ENCODE data around the gene BCKDK. TPM values are rescaled to one million over a fixed set of nuclear protein-coding genes. Genes with fewer than 3 reads are reported as not detected.

The BCKDK gene
- total and polyA plus RNA-seq, 2 of the 13 experiments (the other 11 are each of a cell fraction or from before 2014, with no cell fraction given) = 24.9 to 42.6 TPM

DNA sequence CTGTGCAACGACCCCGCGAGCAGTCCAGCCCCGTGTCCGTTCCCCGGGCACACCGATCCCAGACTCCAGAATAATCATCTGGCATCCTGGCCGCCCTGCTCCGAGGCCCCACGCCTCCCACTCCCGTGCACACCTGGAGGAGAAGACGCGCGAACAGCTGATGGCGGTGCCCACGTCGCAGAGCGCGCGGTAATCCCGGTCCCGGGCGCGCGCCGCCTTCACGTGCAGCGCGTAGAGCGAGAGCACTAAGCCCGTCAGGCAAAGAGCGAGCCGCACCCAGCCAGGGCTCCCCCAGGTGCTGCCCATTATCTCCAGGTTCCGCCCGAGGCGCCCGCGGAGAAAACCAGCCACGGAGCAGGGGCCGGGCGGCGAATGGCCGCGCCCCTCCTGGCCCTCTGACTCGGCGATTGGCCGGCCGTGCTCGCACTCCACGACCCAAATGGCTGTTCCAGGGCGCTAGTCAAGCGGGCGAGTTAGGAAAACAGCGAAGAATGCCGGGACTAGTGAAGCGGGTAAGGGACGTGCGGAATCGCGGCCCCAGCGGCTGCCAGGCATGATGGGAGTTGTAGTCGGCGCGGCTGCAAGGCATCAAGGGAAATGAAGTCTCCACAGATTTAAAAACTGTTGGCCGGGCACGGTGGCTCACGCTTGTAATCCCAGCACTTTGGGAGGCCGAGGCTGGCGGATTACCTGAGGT is 13.6 kb upstream of the BCKDK start, which contains the start of gene VKORC1 (continued):
- TF ChIP-seq ZBTB7A (CRISPR knock-in tag; IDR thresholded peaks at IDR 0.05) (peak; percentile 20; the same call in 1 of the 2 replicates), MAFK (conservative IDR thresholded peaks at IDR 0.05 in 1 of 2, IDR thresholded peaks at IDR 0.05 in 1 of 2; ENCODE audit: low read length in 2 of 2) (no peak), ZNF543 (CRISPR knock-in tag; IDR thresholded peaks at IDR 0.05) (no peak), RCOR2 (CRISPR knock-in tag; IDR thresholded peaks at IDR 0.05) (0 out of 2 replicates have a peak, but pooled peaks have one; percentile 49), SYNCRIP (IDR thresholded peaks at IDR 0.05; ENCODE audit: insufficient read depth, low read depth, low read length) (no peak), NCOA2 (CRISPR knock-in tag; IDR thresholded peaks at IDR 0.05) (0 out of 2 replicates have a peak, but pooled peaks have one; percentile 25), CREM (IDR thresholded peaks at IDR 0.05) (peak; percentile 87), CREM (CRISPR knock-in tag; IDR thresholded peaks at IDR 0.05) (no peak), SP5 (CRISPR knock-in tag; IDR thresholded peaks at IDR 0.05; ENCODE audit: borderline replicate concordance, low read depth) (peak; percentile 23; the same call in 1 of the 2 replicates), ZNF101 (CRISPR knock-in tag; IDR thresholded peaks at IDR 0.05; ENCODE audit: borderline replicate concordance, low read depth) (peak; percentile 2; the same call in 1 of the 2 replicates), ZNF282 (IDR thresholded peaks at IDR 0.05; ENCODE audit: partially characterized antibody) (no peak), BCL6 (CRISPR knock-in tag; IDR thresholded peaks at IDR 0.05) (no peak; the same call in 1 of the 2 replicates), TEAD3 (CRISPR knock-in tag; optimal IDR thresholded peaks at IDR 0.05; ENCODE audit: borderline replicate concordance) (peak; percentile 89), PCBP2 (optimal IDR thresholded peaks at IDR 0.05; ENCODE audit: low read depth, low read length, poor library complexity, severe bottlenecking) (no peak), ZNF7 (CRISPR knock-in tag; IDR thresholded peaks at IDR 0.05) (no peak), FOSL1 (CRISPR knock-in tag; IDR thresholded peaks at IDR 0.05; ENCODE audit: borderline replicate concordance) (no peak), ZNF3 (CRISPR knock-in tag; IDR thresholded peaks at IDR 0.05) (no peak), NRL (CRISPR knock-in tag; IDR thresholded peaks at IDR 0.05; ENCODE audit: borderline replicate concordance) (peak; percentile 73; the same call in 1 of the 2 replicates), HDAC1 (CRISPR knock-in tag; IDR thresholded peaks at IDR 0.05) (peak; percentile 96)
- TF ChIP-seq, protein P1, sequence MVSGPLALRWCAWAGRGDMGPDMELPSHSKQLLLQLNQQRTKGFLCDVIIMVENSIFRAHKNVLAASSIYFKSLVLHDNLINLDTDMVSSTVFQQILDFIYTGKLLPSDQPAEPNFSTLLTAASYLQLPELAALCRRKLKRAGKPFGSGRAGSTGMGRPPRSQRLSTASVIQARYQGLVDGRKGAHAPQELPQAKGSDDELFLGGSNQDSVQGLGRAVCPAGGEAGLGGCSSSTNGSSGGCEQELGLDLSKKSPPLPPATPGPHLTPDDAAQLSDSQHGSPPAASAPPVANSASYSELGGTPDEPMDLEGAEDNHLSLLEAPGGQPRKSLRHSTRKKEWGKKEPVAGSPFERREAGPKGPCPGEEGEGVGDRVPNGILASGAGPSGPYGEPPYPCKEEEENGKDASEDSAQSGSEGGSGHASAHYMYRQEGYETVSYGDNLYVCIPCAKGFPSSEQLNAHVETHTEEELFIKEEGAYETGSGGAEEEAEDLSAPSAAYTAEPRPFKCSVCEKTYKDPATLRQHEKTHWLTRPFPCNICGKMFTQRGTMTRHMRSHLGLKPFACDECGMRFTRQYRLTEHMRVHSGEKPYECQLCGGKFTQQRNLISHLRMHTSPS (CRISPR knock-in tag; IDR thresholded peaks at IDR 0.05; ENCODE audit: low read depth) = peak; percentile 59; the same call in 1 of the 2 replicates
- TF ChIP-seq, protein P2, sequence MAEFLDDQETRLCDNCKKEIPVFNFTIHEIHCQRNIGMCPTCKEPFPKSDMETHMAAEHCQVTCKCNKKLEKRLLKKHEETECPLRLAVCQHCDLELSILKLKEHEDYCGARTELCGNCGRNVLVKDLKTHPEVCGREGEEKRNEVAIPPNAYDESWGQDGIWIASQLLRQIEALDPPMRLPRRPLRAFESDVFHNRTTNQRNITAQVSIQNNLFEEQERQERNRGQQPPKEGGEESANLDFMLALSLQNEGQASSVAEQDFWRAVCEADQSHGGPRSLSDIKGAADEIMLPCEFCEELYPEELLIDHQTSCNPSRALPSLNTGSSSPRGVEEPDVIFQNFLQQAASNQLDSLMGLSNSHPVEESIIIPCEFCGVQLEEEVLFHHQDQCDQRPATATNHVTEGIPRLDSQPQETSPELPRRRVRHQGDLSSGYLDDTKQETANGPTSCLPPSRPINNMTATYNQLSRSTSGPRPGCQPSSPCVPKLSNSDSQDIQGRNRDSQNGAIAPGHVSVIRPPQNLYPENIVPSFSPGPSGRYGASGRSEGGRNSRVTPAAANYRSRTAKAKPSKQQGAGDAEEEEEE (CRISPR knock-in tag; IDR thresholded peaks at IDR 0.05; ENCODE audit: borderline replicate concordance) = no peak
- TF ChIP-seq, protein P3, sequence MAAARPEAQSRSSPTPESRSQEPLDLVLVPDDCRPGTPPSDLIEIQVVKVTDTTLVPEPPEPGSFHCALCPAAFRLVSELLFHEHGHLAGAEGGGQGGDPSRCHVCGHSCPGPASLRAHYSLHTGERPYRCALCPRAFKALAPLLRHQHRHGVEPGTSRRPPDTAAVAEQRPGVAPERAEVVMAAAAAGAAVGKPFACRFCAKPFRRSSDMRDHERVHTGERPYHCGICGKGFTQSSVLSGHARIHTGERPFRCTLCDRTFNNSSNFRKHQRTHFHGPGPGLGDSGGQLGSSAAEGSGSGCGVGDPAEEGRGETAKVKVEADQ (CRISPR knock-in tag; IDR thresholded peaks at IDR 0.05; ENCODE audit: borderline replicate concordance) = no peak
- TF ChIP-seq, protein P4, sequence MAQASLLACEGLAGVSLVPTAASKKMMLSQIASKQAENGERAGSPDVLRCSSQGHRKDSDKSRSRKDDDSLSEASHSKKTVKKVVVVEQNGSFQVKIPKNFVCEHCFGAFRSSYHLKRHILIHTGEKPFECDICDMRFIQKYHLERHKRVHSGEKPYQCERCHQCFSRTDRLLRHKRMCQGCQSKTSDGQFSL (CRISPR knock-in tag; IDR thresholded peaks at IDR 0.05) = 0 out of 2 replicates have a peak, but pooled peaks have one; percentile 4
- TF ChIP-seq, protein P5, sequence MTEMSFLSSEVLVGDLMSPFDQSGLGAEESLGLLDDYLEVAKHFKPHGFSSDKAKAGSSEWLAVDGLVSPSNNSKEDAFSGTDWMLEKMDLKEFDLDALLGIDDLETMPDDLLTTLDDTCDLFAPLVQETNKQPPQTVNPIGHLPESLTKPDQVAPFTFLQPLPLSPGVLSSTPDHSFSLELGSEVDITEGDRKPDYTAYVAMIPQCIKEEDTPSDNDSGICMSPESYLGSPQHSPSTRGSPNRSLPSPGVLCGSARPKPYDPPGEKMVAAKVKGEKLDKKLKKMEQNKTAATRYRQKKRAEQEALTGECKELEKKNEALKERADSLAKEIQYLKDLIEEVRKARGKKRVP (CRISPR knock-in tag; IDR thresholded peaks at IDR 0.05) = peak in 1 of 2 experiments; percentile 67; a peak in 2 of 4 replicates
- TF ChIP-seq, protein P6, sequence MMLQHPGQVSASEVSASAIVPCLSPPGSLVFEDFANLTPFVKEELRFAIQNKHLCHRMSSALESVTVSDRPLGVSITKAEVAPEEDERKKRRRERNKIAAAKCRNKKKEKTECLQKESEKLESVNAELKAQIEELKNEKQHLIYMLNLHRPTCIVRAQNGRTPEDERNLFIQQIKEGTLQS (CRISPR knock-in tag; IDR thresholded peaks at IDR 0.05) = peak; percentile 40; the same call in 1 of the 2 replicates
